HepG2 (cell line): ENCODE results near the gene LGALS4. TPM values are rescaled to one million over a fixed set of nuclear protein-coding genes. Genes with fewer than 3 reads are reported as not detected.

Source experiments
- polyA plus RNA-seq, 8 experiments: library from polyadenylated mRNA; depleted of rRNA in 3 of 8; stranded (reverse) in 7 of 8; unstranded in 1 of 8; fragments of >200 nt; fragmentation: Illumina TruSeq in 4 of 8; extraction: Trizol in 4 of 8; gene quantifications; 2 replicates each; pipeline versions ENCODE4 v1.2.1 to v1.2.3, GENCODE V29; 2011 to 2016; ENCODE audit warnings: low read depth in 4 of 8, missing spikeins in 1 of 8, mixed read lengths in 1 of 8; ENCODE audit not compliant: insufficient read depth in 1 of 8
- small RNA-seq, 3 experiments: library from RNA; depleted of rRNA; stranded (forward); fragments of <200 nt; gene quantifications; one replicate each; pipeline ENCODE3, GENCODE V24; 2012; ENCODE audit warnings: low read depth in 2 of 3, low replicate concordance in 1 of 3; ENCODE audit not compliant: insufficient read length in 3 of 3, insufficient read depth in 2 of 3
- total RNA-seq, 5 experiments: library from RNA; depleted of rRNA; stranded (reverse); fragments of >200 nt; fragmentation: Illumina TruSeq; extraction: Trizol; gene quantifications; 2 replicates each; pipeline ENCODE4 v1.2.3, GENCODE V29; 2016; ENCODE audit warnings: low read depth in 1 of 5

LGALS4 gene
- total and polyA plus RNA-seq, 2 of the 13 experiments (the other 11 are each of a cell fraction or from before 2014, with no cell fraction given): 0.24 to 0.71 TPM

Small RNA genes lying within 50 kb of the gene (small RNA-seq; reads per million reads assigned to genes)
- 0.10 to 0.97 (median 0.33) reads per million in 3 experiments for gene RNU6-140P

Other genes starting within 250 kb of the LGALS4 start
- 0.89 TPM in 1 of 2 replicates, not detected in the other for gene MAP4K1, start 195.0 kb downstream of the LGALS4 start, total RNA-seq (2016; rRNA removed; fragmentation: Illumina TruSeq; extraction: Trizol)
- gene MAP4K1, start 195.0 kb downstream of the LGALS4 start, polyA plus RNA-seq (2011; rRNA removed): 0.24 and 0.35 TPM in 2 replicates
- 258 and 351 TPM in 2 replicates for gene EIF3K, start 193.8 kb downstream of the LGALS4 start, total RNA-seq (2016; rRNA removed; fragmentation: Illumina TruSeq; extraction: Trizol)
- gene EIF3K, start 193.8 kb downstream of the LGALS4 start, polyA plus RNA-seq (2011; rRNA removed): 179 and 230 TPM in 2 replicates
- gene ACTN4, start 165.3 kb downstream of the LGALS4 start, total RNA-seq (2016; rRNA removed; fragmentation: Illumina TruSeq; extraction: Trizol): 167 and 192 TPM in 2 replicates
- gene ACTN4, start 165.3 kb downstream of the LGALS4 start, polyA plus RNA-seq (2011; rRNA removed): 171 and 223 TPM in 2 replicates
- gene CAPN12, start 68.5 kb downstream of the LGALS4 start, total RNA-seq (2016; rRNA removed; fragmentation: Illumina TruSeq; extraction: Trizol): 0.62 and 1.6 TPM in 2 replicates
- 13.6 and 20.4 TPM in 2 replicates for gene CAPN12, start 68.5 kb downstream of the LGALS4 start, polyA plus RNA-seq (2011; rRNA removed)
- gene LGALS7, start 39.4 kb downstream of the LGALS4 start, total RNA-seq (2016; rRNA removed; fragmentation: Illumina TruSeq; extraction: Trizol): not detected in 2 replicates
- gene LGALS7, start 39.4 kb downstream of the LGALS4 start, polyA plus RNA-seq (2011; rRNA removed): 0.73 and 0.85 TPM in 2 replicates
- 0.73 and 1.7 TPM in 2 replicates for gene LGALS7B, start 23.7 kb downstream of the LGALS4 start, total RNA-seq (2016; rRNA removed; fragmentation: Illumina TruSeq; extraction: Trizol)
- gene LGALS7B, start 23.7 kb downstream of the LGALS4 start, polyA plus RNA-seq (2011; rRNA removed): 2.1 and 4.0 TPM in 2 replicates
- 45.4 and 54.8 TPM in 2 replicates for gene ECH1, start 18.8 kb upstream of the LGALS4 start, total RNA-seq (2016; rRNA removed; fragmentation: Illumina TruSeq; extraction: Trizol)
- gene ECH1, start 18.8 kb upstream of the LGALS4 start, polyA plus RNA-seq (2011; rRNA removed): 198 and 277 TPM in 2 replicates
- gene HNRNPL, start 37.0 kb upstream of the LGALS4 start, total RNA-seq (2016; rRNA removed; fragmentation: Illumina TruSeq; extraction: Trizol): 270 and 278 TPM in 2 replicates
- 148 and 156 TPM in 2 replicates for gene HNRNPL, start 37.0 kb upstream of the LGALS4 start, polyA plus RNA-seq (2011; rRNA removed)
- 10.3 and 11.4 TPM in 2 replicates for gene RINL, start 65.3 kb upstream of the LGALS4 start, total RNA-seq (2016; rRNA removed; fragmentation: Illumina TruSeq; extraction: Trizol)
- gene RINL, start 65.3 kb upstream of the LGALS4 start, polyA plus RNA-seq (2011; rRNA removed): 18.0 and 18.5 TPM in 2 replicates
- gene SIRT2, start 86.7 kb upstream of the LGALS4 start, total RNA-seq (2016; rRNA removed; fragmentation: Illumina TruSeq; extraction: Trizol): 20.3 and 22.3 TPM in 2 replicates
- 26.1 and 32.6 TPM in 2 replicates for gene SIRT2, start 86.7 kb upstream of the LGALS4 start, polyA plus RNA-seq (2011; rRNA removed)
- gene NFKBIB, start 87.0 kb upstream of the LGALS4 start, total RNA-seq (2016; rRNA removed; fragmentation: Illumina TruSeq; extraction: Trizol): 13.8 and 14.9 TPM in 2 replicates
- gene NFKBIB, start 87.0 kb upstream of the LGALS4 start, polyA plus RNA-seq (2011; rRNA removed): 8.6 and 11.5 TPM in 2 replicates
- gene CCER2, start 99.2 kb upstream of the LGALS4 start, total RNA-seq (2016; rRNA removed; fragmentation: Illumina TruSeq; extraction: Trizol): not detected in 2 replicates
- gene CCER2, start 99.2 kb upstream of the LGALS4 start, polyA plus RNA-seq (2011; rRNA removed): 0.08 and 0.24 TPM in 2 replicates
- 30.1 and 48.6 TPM in 2 replicates for gene SARS2, start 117.8 kb upstream of the LGALS4 start, total RNA-seq (2016; rRNA removed; fragmentation: Illumina TruSeq; extraction: Trizol)
- 40.0 and 41.5 TPM in 2 replicates for gene SARS2, start 117.8 kb upstream of the LGALS4 start, polyA plus RNA-seq (2011; rRNA removed)
- 54.8 and 75.1 TPM in 2 replicates for gene MRPS12, start 118.0 kb upstream of the LGALS4 start, total RNA-seq (2016; rRNA removed; fragmentation: Illumina TruSeq; extraction: Trizol)
- gene MRPS12, start 118.0 kb upstream of the LGALS4 start, polyA plus RNA-seq (2011; rRNA removed): 27.5 and 39.4 TPM in 2 replicates
- 17.9 and 22.1 TPM in 2 replicates for gene FBXO17, start 162.8 kb upstream of the LGALS4 start, total RNA-seq (2016; rRNA removed; fragmentation: Illumina TruSeq; extraction: Trizol)
- 58.7 and 64.8 TPM in 2 replicates for gene FBXO17, start 162.8 kb upstream of the LGALS4 start, polyA plus RNA-seq (2011; rRNA removed)
- gene FBXO27, start 219.6 kb upstream of the LGALS4 start, total RNA-seq (2016; rRNA removed; fragmentation: Illumina TruSeq; extraction: Trizol): 0.15 and 0.49 TPM in 2 replicates
- 2.0 and 2.8 TPM in 2 replicates for gene FBXO27, start 219.6 kb upstream of the LGALS4 start, polyA plus RNA-seq (2011; rRNA removed)